HCT116 (cell line): Measurements from ENCODE around the gene ADAM10. TPM values are rescaled to one million over a fixed set of nuclear protein-coding genes. Genes with fewer than 3 reads are reported as not detected.

Experiments used
- ATAC-seq: fragments of 200-7000 bp; cut with Tn5 transposase; 2 replicates; pipeline ENCODE4 v1.9.1; 2020; ENCODE audit warnings: mild to moderate bottlenecking, moderate library complexity
- BruUV-seq: library from RNA; stranded (reverse); fragments of 400-500 nt; replicated peaks from 2 replicates; lab custom pipeline; 2021; lab: Mats Ljungman, UMichigan
- CTCF ChIA-PET: fragments of 300-600 bp; sonication (Branson Sonifier 250); formaldehyde crosslinking; loops from one replicate; lab custom pipeline; 2021; ENCODE audit warnings: antibody characterized with exemption; lab: Charles Lee
- POLR2A ChIA-PET: fragments of 300-600, 350-600 bp; sonication (Branson Sonifier 250); formaldehyde crosslinking; loops from one replicate; lab custom pipeline; 2021; ENCODE audit warnings: antibody characterized with exemption; lab: Charles Lee
- RAD21 ChIA-PET, 2 experiments: fragments of 300-600 bp; sonication (Branson Sonifier 250); formaldehyde crosslinking; loops; one replicate each; lab custom pipeline; 2023; ENCODE audit warnings: low total read pairs in 2 of 2; ENCODE audit not compliant: uncharacterized antibody in 2 of 2, unreplicated experiment in 2 of 2, low non-redundant PET in 1 of 2; lab: Charles Lee
- DNase-seq: peaks from one replicate; pipeline ENCODE4 v3.0.0-alpha.2; 2010; ENCODE audit warnings: low read depth, low spot score
- H2AFZ ChIP-seq: fragments of 200-600 bp; shearing (Covaris generic), sonication (generic); 2 replicates; pipeline ENCODE4 v1.6.1; 2017; ENCODE audit warnings: low read depth, mixed run types, mixed read lengths, antibody characterized with exemption, low read length; ENCODE audit not compliant: poor library complexity, severe bottlenecking
- H3K27ac ChIP-seq: 2 replicates; pipeline ENCODE4 v1.5.1; 2012; ENCODE audit warnings: low read depth, low read length
- H3K27me3 ChIP-seq: fragments of 200-600 bp; sonication (generic); 2 replicates; pipeline ENCODE4 v1.6.1; 2016; ENCODE audit warnings: mixed run types, low read length, mixed read lengths; ENCODE audit not compliant: insufficient read depth
- H3K36me3 ChIP-seq, 2 experiments: fragments of 200-500 bp in 1 of 2; fragments of 200-600 bp in 1 of 2; sonication (Bioruptor generic) in 1 of 2; sonication (generic) in 1 of 2; 2 replicates each; pipeline versions ENCODE4 v1.5.1 to v1.6.1; 2014 to 2016; ENCODE audit warnings: low read length in 2 of 2, inconsistent platforms in 1 of 2, mixed read lengths in 1 of 2, mixed run types in 1 of 2; ENCODE audit not compliant: insufficient read depth in 2 of 2, control insufficient read depth in 1 of 2
- H3K4me1 ChIP-seq, 2 experiments: fragments of 200-600 bp in 1 of 2; sonication (generic) in 1 of 2; 2 replicates each; pipeline versions ENCODE4 v1.5.1 to v1.6.1; 2012 to 2017; ENCODE audit warnings: low read length in 2 of 2, inconsistent platforms in 1 of 2, mild to moderate bottlenecking in 1 of 2, mixed read lengths in 1 of 2, mixed run types in 1 of 2, moderate library complexity in 1 of 2; ENCODE audit not compliant: insufficient read depth in 2 of 2, control insufficient read depth in 1 of 2
- H3K4me2 ChIP-seq: fragments of 200-600 bp; sonication (generic); 2 replicates; pipeline ENCODE4 v1.6.1; 2017; ENCODE audit warnings: mixed run types, low read length, mixed read lengths
- H3K4me3 ChIP-seq, 2 experiments: fragments of 200-600 bp in 1 of 2; sonication (generic) in 1 of 2; replicated peaks in 1 of 2; 2 replicates each; pipeline ENCODE4 v1.5.1; 2011 to 2016; ENCODE audit warnings: low read length in 2 of 2, control low read depth in 1 of 2, low read depth in 1 of 2, mild to moderate bottlenecking in 1 of 2, mixed read lengths in 1 of 2, mixed run types in 1 of 2
- H3K79me2 ChIP-seq: fragments of 200-600 bp; sonication (generic); 2 replicates; pipeline ENCODE4 v1.6.1; 2017; ENCODE audit warnings: mild to moderate bottlenecking, mixed run types, low read length, moderate library complexity, mixed read lengths; ENCODE audit not compliant: insufficient read depth
- H3K9ac ChIP-seq: fragments of 200-600 bp; sonication (generic); 2 replicates; pipeline ENCODE4 v1.6.1; 2016; ENCODE audit warnings: low read length, mixed read lengths
- H3K9me2 ChIP-seq: fragments of 200-600 bp; sonication (generic), shearing (Covaris generic); 2 replicates; pipeline ENCODE4 v1.6.1; 2017; ENCODE audit warnings: mixed run types, mild to moderate bottlenecking, moderate library complexity; ENCODE audit not compliant: insufficient read depth
- H3K9me3 ChIP-seq, 2 experiments: fragments of 200-500 bp in 1 of 2; fragments of 200-600 bp in 1 of 2; sonication (Bioruptor generic) in 1 of 2; sonication (generic) in 1 of 2; 2 replicates each; pipeline ENCODE4 v1.6.1; 2014 to 2017; ENCODE audit warnings: low read length in 2 of 2, mixed read lengths in 2 of 2, inconsistent platforms in 1 of 2, low read depth in 1 of 2, mild to moderate bottlenecking in 1 of 2, mixed run types in 1 of 2, moderate library complexity in 1 of 2; ENCODE audit not compliant: control insufficient read depth in 1 of 2, insufficient read depth in 1 of 2
- H4K20me1 ChIP-seq: fragments of 200-600 bp; sonication (generic), shearing (Covaris generic); 2 replicates; pipeline ENCODE4 v1.6.1; 2017; ENCODE audit warnings: mixed run types, mild to moderate bottlenecking, moderate library complexity; ENCODE audit not compliant: insufficient read depth
- ATF3 ChIP-seq: IDR thresholded peaks from 2 replicates; pipeline ENCODE4 v1.6.1; 2012
- CBX3 ChIP-seq: IDR thresholded peaks from 2 replicates; pipeline ENCODE4 v1.6.1; 2012; ENCODE audit warnings: low read depth
- CEBPB ChIP-seq: IDR thresholded peaks from 2 replicates; pipeline ENCODE4 v1.6.1; 2012; ENCODE audit warnings: low read depth
- CTCF ChIP-seq, 3 experiments: fragments of 200-600 bp in 1 of 3; sonication (generic) in 1 of 3; IDR thresholded peaks in 2 of 3; conservative IDR thresholded peaks in 1 of 3; 2 replicates each; pipeline ENCODE4 v1.5.1; 2012 to 2017; ENCODE audit warnings: low read depth in 2 of 3, low read length in 2 of 3, antibody characterized with exemption in 1 of 3, borderline replicate concordance in 1 of 3, control low read depth in 1 of 3, mild to moderate bottlenecking in 1 of 3, mixed read lengths in 1 of 3, mixed run types in 1 of 3, moderate library complexity in 1 of 3; ENCODE audit not compliant: insufficient read depth in 1 of 3
- EGR1 ChIP-seq: IDR thresholded peaks from 2 replicates; pipeline ENCODE4 v1.6.1; 2012; ENCODE audit warnings: low read depth
- ELF1 ChIP-seq: IDR thresholded peaks from 2 replicates; pipeline ENCODE4 v1.6.1; 2012; ENCODE audit warnings: low read depth, borderline replicate concordance
- EZH2phosphoT487 ChIP-seq: fragments of 200-600 bp; IDR thresholded peaks from 2 replicates; pipeline ENCODE4 v1.6.1; 2018; ENCODE audit warnings: antibody characterized with exemption, borderline replicate concordance
- JUND ChIP-seq: IDR thresholded peaks from 2 replicates; pipeline ENCODE4 v1.6.1; 2012
- POLR2A ChIP-seq: IDR thresholded peaks from 2 replicates; pipeline ENCODE4 v1.7.0; 2011; ENCODE audit warnings: borderline replicate concordance; ENCODE audit not compliant: insufficient read depth, insufficient read length; ENCODE audit errors: extremely low read depth
- POLR2AphosphoS5 ChIP-seq: IDR thresholded peaks from 2 replicates; pipeline ENCODE4 v1.6.1; 2011; ENCODE audit warnings: mild to moderate bottlenecking, low read depth, low read length, moderate library complexity
- RAD21 ChIP-seq: IDR thresholded peaks from 2 replicates; pipeline ENCODE4 v1.6.1; 2012; ENCODE audit warnings: low read depth, mild to moderate bottlenecking
- REST ChIP-seq: IDR thresholded peaks from 2 replicates; pipeline ENCODE4 v1.6.1; 2012; ENCODE audit warnings: low read depth
- SP1 ChIP-seq: IDR thresholded peaks from 2 replicates; pipeline ENCODE4 v1.6.1; 2012; ENCODE audit warnings: low read depth
- ZBTB33 ChIP-seq: IDR thresholded peaks from 2 replicates; pipeline ENCODE4 v1.6.1; 2011; ENCODE audit warnings: mild to moderate bottlenecking, low read length, moderate library complexity; ENCODE audit not compliant: insufficient replicate concordance; ENCODE audit errors: extremely low read depth
- ZNF274 ChIP-seq: fragments of 200-500 bp; sonication (Bioruptor generic); IDR thresholded peaks from 2 replicates; pipeline ENCODE4 v1.6.1; 2014; ENCODE audit warnings: mild to moderate bottlenecking, low read depth, low read length, inconsistent platforms
- intact Hi-C: fragments of 100-400 bp; cut with micrococcal nuclease; formaldehyde crosslinking; loops from 2 replicates; pipeline ENCODE4 v1.10.0; 2022
- total RNA-seq: library from RNA; stranded (reverse); gene quantifications from one replicate; pipeline ENCODE4 v1.2.1, GENCODE V29; 2021; ENCODE audit not compliant: unreplicated experiment

ADAM10 gene
- total RNA-seq, 1 experiment from 2014 or later: 158 TPM

DNA sequence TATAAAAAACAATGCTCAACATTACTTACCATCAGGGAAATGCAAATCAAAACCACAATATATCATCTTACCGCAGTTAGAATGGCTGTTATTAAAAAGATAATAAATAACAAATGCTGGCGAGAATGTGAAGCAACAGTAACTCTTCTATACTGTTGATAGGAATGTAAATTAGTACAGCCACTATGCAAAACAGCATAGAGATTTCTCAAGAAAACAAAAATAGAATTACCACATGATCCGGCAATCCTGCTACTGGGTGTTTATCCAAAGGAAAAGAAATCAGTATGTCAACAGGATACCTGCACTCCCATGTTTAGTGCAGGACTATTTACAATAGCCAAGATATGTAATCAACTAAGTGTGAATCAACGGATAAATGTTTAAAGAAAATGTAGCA lies 48.1 kb downstream of the ADAM10 start:
- Histone ChIP-seq H4K20me1 (0 out of 2 replicates have a peak, but pooled peaks cover 3% of the 10 kb centered on the region), H3K4me2 (no peak overlapping the region), H3K36me3 (no peaks in the 10 kb centered on the region), H3K4me1 (no peaks in the 10 kb centered on the region), H3K4me3 (no peak overlapping the region), H3K9ac (no peak overlapping the region), H3K79me2 (peaks cover 72% of the 10 kb centered on the region), H3K27ac (no peak overlapping the region), H3K27me3 (no peaks in the 10 kb centered on the region), H3K9me2 (no peaks in the 10 kb centered on the region), H3K9me3 (peaks cover 8 to 9% of the 10 kb centered on the region in 2 experiments; a peak in 3 of 4 replicates), H2AFZ (no peak overlapping the region)
- RAD21 ChIA-PET: no interaction called here
- no peak for TF ChIP-seq EGR1
- no peak for TF ChIP-seq CTCF (IDR thresholded peaks at IDR 0.05 in 2 of 3, conservative IDR thresholded peaks at IDR 0.05 in 1 of 3; ENCODE audit: borderline replicate concordance in 1 of 3, insufficient read depth in 1 of 3, low read depth in 2 of 3, low read length in 2 of 3)
- no peak for TF ChIP-seq CBX3
- no peak for TF ChIP-seq ZNF274
- no peak for TF ChIP-seq RAD21
- TF ChIP-seq POLR2AphosphoS5: no peak
- TF ChIP-seq ELF1: no peak
- TF ChIP-seq ATF3: no peak
- TF ChIP-seq EZH2phosphoT487: no peak
- TF ChIP-seq ZBTB33: no peak
- TF ChIP-seq REST: no peak
- no peak for TF ChIP-seq CEBPB
- TF ChIP-seq JUND: no peak
- no peak for TF ChIP-seq POLR2A
- TF ChIP-seq SP1: no peak
- CTCF ChIA-PET: no interaction called here
- POLR2A ChIA-PET: no interaction called here
- DNase-seq (no peak), ATAC-seq (no peak)
- intact Hi-C loops: no loop called here
- no TSS peak for BruUV-seq
